SKM-1 treated with dmso at 0.1 percent for 144 hours (cell line): ENCODE data around the gene KIAA0319L.
"Not testable (repeated sequence)": the region's sequence is repeated elsewhere in the genome, so short reads cannot be mapped to it uniquely, and the experiment has no call there.

ENCODE experiments used
- DNase-seq: peaks from one replicate; lab custom pipeline; 2025; ENCODE audit not compliant: unreplicated experiment; lab: John Stamatoyannopoulos, UW

The KIAA0319L gene

GRCh38 chr1:35557118-35557610 is at the start of gene KIAA0319L:
TSS of gene KIAA0319L (minus strand) at chr1:35557403. CDS start at chr1:35554491, 2,912 bp downstream.
- peak; percentile 85 for DNase-seq

- DNase-seq, result no peak
Measured at GRCh38 chr1:35605867-35606182, 48.6 kb upstream of the KIAA0319L start.

DNA sequence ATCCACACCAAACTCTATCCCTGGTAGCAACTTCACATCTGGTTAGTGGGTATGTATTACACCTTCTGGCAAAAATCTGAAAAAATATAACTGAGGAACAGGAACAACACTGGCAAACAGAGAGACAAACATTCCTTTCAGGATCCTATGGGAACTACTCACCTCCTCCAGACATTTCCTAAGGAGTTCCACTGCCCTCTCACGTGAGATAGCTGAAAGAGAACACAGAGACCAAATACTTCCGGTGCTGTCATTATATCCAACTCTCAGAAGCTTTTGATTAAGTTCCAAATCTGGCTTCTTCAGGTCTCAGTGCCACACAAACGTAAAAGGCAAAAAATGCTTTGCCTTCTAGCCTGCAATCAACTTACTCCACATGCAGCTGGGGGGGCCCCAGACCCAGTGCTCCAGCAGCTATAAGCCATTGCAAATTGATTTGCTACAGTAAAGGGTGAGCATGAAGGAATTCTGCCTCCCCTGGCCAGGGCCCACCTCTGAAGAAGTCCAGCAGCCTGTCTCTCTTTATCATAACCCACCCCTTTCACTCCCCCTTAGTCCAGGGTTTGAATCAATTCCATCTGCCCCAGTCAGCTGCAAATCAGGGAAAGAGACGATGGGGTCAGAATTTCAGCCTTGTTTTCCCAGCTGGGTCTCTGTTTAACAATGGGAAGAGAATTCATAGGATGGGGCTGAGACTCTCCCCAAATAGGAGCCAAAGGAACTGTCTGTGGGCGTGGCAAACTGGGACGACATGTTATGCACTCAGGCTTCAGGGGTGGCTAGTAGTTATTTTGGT is 48.1 kb upstream of the KIAA0319L start:
- no peak for DNase-seq

DNA sequence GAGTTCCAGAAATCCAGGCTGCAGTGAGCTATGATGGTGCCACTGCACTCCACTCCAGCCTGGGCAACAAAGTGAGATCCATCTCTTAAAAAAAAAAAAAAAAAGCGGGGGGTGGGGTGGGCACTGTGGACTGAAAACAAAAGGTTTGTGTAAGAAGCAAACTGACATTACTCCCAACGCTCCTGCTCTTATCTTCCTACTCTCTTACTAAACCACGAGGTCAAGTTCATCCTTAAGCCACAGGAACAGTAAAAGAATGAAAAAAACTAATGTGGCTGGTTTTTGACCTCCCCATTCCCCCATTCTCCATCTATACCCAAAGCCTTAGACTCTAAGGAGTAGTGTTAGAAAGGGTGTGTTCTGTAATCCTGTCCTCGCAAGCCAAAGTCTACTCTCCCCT is 46.7 kb upstream of the KIAA0319L start:
- no peak for DNase-seq

GRCh38 chr1:35603468-35603867 is 46.3 kb upstream of the KIAA0319L start:
- DNase-seq, result no peak

- DNase-seq, result no peak
Measured at GRCh38 chr1:35600593-35600992, 43.4 kb upstream of the KIAA0319L start.

DNA sequence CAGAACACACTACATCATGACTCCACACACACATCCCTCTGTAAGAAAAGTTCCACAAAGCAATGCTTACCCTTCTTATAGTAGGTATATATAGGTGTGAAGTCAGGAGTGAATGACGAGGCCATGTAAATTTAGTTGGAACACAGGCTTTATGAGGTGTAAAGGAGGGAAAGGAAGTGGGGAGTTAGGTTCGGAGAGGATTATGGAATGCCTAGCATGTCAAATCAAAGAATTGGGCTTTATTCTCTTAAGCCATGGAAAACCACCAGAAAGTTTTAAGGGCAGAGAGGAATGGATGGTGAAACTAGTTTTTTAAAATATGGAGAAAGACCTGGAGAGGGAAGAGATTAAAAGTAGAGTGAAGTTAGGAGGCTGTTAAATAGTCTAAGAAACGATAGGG is 42.2 kb upstream of the KIAA0319L start:
- DNase-seq, result no peak

DNA sequence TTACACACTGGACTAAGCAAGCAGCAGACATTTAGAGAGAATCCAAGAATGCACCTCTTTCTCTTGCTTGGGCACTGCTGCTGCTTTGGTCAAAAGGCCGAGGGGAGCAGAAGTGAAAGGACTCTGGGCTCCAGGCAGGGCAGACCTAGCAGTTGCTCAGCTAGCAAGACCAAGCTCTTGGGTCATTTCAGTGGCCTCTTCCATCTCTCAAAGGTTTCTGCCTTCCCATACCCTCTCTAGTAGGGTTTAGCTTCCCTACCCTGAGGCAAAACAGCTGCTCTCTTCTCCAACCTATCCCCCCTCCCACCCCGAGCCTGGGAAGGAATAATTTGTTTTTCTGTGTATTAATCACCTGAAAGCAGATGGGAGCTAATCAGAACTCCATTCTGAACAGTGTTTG is 41.7 kb upstream of the KIAA0319L start:
- DNase-seq, result no peak

- DNase-seq, result no peak
Measured at GRCh38 chr1:35597870-35598269, 40.7 kb upstream of the KIAA0319L start.

GRCh38 chr1:35595684-35596083 is 38.5 kb upstream of the KIAA0319L start:
- no peak for DNase-seq

GRCh38 chr1:35594005-35594760 is 37.0 kb upstream of the KIAA0319L start:
- no peak for DNase-seq

- DNase-seq, result peak; percentile 35
Measured at GRCh38 chr1:35592991-35593769, 36.0 kb upstream of the KIAA0319L start.

- DNase-seq, result no peak
Measured at GRCh38 chr1:35591211-35591610, 34.0 kb upstream of the KIAA0319L start.

GRCh38 chr1:35590476-35591040 is 33.4 kb upstream of the KIAA0319L start:
- no peak for DNase-seq

- DNase-seq, result no peak
Measured at GRCh38 chr1:35589516-35590427, 32.6 kb upstream of the KIAA0319L start.

- no peak for DNase-seq
Measured at GRCh38 chr1:35588197-35588910, 31.2 kb upstream of the KIAA0319L start.

GRCh38 chr1:35587736-35588135 is 30.5 kb upstream of the KIAA0319L start:
- no peak for DNase-seq

DNA sequence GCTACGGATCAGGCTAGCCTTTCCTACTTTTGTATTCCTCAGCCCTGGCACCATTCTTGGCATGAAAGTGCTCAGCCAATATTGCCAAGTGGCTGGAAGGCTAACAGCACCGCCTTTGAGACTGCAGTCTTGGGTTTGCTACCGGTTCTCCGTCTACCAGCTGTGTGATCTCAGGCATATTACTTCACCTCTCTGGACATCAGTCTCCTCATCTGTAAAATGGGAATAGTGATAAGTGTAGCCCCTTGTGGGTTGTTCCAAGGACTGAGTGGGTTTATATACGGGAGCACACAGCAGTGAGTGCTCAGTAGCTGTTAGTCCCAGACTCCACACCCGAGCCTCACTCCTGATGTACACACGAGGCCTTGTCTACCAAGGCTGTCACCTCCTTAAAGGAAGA is 29.6 kb upstream of the KIAA0319L start:
- no peak for DNase-seq

DNA sequence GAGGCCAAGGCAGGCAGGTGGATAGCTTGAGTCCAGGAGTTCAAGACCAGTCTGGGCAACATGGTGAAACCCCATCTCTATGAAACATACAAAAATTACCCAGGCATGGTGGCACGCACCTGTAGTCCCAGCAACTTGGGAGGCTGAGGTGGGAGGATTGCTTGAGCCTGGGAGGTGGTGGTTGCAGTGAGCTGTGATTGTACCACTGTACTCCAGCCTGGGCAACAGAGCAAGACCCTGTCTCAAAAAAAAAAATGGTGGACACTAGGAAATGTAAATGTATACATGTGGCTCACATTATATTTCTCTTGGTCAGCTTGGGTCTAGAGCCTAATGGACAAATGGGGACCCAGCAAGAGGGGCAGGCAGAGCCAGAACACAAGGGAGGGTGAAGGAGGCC is 28.6 kb upstream of the KIAA0319L start:
- not testable (repeated sequence) for DNase-seq

DNA sequence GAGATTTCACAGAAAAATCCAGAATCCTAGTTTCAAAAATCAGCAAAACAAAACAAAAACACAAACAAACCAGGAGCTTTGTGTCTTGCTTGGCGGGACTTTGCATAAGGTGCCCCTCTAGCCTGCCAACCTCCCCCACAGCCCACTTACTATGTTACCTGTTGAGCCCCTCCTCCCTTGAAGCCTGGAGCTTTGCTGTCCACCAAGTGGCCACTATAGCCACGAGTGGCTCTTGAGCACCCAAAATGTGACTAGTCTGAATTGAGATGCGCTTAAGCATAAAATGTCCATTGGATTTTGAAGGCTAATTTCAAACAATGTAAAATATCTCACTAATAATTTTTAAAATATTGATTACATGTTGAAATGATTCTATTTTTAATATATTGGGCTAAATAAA is 28.1 kb upstream of the KIAA0319L start:
- no peak for DNase-seq
